TTC549 (cell line): ENCODE data around the gene EID3.
"Not testable (repeated sequence)": the region's sequence is repeated elsewhere in the genome, so short reads cannot be mapped to it uniquely, and the experiment has no call there.

ENCODE experiments used
- FAIRE-seq: peaks from 2 replicates; lab custom pipeline; 2012; peaks lifted over from hg19 to GRCh38; lab: Jason Lieb, UNC

EID3 gene

DNA sequence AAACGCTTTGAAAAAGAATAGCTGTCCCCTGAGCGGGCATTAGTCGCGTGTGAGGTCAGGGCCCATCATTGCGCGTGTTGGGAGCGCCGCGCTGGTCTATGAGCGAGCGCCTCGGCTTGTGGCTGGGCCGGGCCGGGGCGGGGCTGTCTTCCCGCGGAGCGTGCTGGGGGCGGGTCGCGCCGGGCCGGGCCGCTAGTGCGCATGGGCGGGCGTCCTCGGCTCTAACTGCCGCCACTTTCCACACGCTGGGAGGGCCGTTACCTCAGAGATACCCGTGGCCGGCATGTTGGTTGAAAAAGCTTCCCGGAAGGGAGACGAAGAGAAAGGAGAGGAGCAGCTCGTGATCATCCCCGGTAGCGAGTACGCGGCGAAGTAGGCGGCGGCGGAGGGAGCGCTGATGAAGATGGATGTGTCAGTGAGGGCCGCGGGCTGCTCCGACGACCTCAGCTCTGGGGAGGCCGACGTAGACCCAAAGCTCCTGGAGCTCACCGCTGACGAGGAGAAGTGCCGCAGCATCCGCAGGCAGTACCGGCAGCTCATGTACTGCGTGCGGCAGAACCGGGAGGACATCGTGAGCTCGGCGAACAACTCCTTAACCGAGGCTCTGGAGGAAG, at the start of gene EID3:
EID3 (plus strand) TSS at position 202 of the 614 bp plus-strand sequence; CDS start at position 398, 196 bp downstream.
- FAIRE-seq: no peak

DNA sequence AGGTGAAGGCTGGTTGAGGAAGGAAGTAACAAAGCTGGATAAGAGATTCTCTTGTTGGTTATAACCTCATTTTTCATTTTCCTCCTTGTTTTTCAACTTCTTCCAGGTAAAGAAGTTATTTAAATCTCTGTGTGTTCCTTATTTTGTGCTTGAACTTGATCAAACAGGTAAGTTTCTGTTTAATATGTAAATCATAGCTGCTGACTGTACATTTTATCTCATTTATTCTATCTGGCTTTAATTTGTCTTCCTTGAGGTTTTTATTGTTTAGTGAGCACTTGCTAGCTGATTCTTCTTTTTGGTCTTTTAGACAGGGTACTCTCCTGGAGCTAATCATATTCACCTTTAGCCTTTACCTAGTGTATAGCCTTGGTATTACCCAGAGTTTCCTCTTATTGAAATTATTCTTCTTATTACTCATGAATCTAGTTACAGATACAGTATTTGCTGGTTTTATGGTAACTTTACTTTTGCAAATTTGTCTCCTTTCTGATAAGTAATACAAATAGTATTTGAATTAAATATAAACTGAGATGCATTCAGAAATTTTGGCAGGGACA, 45.5 kb upstream of the EID3 start:
- no peak for FAIRE-seq

DNA sequence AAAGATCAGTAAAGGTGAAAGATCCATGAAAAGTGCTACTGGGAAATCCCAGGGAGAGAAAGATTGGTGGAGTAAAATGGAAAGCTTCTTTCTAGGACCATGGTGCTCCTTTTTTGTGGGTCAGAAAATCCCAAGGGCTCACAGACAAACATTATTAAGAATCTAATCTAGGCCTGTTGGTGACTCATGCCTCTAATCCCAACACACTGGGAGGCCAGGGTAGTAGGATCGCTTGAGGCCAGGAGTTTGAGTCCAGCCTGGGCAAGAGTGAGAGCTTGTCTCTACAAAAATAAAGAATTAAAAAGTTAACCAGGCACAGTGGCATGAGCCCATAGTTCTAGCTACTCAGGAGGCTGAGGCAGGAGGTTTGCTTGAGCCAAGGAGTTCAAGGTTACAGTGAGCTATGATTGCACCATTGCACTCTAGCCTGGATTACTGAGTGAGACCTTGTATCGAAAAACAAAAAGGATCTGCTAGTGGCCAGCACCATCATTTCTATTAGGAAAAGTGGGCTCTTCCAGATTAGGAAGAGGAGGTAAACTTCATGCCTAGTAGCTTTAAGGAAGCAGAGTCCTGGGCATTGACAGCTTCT, 45.0 kb upstream of the EID3 start:
- FAIRE-seq: no peak

DNA sequence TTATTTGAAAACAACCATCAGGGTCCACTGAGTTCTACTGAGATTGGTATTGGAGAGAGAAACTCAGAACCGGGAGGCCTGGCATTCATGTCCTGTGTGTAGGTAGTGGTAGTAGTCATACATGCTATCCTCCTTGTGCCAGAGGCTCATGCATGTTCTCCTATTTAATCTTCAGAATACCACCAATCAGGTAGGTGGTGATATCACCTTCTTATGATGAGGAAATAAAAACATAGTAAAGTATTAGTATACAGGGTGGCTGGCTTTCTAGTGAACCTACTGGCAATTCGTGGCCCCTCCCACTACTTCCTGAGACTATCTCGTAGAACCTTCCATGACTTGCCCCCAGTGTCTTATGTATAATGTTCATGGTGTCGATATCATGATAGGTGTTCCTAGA, 40.5 kb upstream of the EID3 start:
- FAIRE-seq: no peak

DNA sequence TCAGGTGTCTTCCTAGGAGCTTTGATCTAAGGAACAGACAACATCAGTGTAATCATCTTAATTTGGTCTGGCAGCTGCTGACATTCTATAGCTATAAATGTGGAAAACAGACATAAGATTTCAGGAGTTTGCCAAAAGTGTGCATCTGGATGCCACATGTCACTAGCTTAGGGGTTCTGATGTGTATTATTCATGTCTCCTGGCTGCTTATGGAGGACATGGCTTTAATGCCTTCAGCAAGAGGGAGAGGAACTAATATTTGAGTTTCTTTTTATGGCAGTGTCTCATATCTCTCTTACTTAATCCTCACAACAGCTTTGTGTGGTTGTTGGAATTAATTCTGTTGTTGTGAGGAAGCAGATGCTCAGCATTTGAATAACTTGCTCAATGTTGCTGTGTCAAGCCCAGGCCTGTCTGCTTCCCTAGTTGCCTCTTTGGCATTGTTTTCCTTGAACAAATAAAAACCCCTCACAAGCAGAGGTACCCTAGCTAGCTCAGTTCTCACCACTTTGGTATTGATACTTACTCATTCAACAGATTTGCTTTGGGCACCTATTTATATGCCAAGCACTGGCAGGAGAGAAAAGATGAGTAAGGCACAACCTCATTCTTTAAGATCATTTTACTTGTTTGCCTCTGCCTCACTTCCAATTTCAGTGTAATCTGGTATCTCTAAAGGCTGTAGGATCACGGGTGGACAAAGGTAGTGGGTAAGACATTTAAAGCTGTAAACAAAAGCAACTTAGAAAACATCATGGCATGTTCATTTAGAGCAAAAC, 39.8 kb upstream of the EID3 start:
- FAIRE-seq: no peak

DNA sequence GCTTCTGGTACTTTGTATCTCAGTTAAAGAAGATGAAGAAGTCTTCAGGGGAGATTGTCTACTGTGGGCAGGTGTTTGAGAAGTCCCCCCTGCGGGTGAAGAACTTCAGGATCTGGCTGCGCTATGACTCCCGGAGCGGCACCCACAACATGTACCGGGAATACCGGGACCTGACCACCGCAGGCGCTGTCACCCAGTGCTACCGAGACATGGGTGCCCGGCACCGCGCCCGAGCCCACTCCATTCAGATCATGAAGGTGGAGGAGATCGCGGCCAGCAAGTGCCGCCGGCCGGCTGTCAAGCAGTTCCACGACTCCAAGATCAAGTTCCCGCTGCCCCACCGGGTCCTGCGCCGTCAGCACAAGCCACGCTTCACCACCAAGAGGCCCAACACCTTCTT, 38.1 kb upstream of the EID3 start:
- not testable (repeated sequence) for FAIRE-seq

DNA sequence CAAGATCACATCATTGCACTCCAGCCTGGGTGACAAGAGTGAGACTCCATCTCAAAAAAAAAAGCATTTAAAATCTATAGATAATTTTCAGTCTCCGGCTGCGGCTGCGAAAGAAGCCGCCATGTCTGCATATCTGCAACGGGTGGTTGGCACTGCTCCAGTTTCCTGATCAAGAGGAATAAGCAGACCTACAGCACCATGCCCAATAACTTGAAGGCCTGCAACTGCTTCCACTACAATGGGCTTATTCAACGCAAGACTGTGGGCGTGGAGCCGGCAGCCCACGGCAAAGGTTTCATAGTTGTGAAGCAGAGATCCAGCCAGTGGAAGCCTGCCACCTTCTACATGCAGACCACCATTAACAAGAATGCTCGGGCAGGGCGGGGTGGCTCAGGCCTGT, 30.6 kb upstream of the EID3 start:
- FAIRE-seq: no peak

DNA sequence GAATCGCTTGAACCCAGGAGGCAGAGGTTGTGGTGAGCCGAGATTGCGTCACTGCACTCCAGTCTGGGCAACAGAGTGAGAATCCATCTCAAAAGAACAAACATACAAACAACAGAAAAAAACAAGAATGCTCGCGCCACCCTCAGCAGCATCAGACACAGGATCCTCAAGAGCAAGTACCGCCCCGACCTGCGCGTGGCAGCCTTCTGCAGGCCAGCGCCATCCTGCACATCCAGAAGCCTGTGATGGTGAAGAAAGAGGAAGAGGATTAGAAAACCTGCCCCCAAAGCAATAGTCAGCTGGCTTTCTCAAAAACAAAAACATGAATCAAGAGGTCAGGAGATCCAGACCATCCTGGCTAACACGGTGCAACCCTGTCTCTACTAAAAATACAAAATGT, 30.0 kb upstream of the EID3 start:
- no peak for FAIRE-seq

DNA sequence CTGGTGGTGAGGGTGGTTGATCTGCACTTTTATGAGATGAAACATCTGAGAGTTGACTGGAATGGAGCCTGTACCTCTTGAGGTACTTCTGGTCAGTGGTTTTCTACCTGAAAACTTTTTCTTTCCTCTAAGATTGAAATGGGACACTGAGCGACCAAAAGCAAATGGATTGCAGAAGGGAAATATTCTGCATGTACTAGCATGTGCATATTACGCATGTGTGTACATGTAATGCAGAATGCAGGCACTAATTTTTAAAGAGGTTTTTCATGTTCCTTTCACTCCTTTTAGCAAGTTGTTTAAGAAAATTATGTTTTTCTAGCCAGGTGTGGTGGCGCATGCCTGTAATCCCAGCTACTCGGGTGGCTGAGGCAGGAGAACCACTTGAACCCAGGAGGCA, 28.7 kb upstream of the EID3 start:
- FAIRE-seq: no peak

DNA sequence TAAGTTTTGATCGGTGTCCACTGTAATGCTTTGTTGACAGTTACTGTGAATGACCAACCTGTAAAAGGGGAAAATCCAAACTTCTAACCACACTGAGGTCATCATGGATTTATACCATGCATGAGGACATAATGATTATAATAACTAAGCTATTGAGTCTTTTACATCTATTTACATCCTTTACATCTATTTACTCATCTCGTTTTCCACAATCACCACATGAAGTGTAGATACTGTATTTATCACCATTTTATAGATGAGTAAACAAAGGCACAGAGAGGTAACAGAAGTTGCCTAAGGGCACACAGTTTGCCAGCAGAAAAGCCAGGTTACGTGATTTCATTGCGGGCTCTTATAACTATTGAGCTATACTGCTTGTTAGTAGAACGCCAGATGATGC, 27.9 kb upstream of the EID3 start:
- no peak for FAIRE-seq

DNA sequence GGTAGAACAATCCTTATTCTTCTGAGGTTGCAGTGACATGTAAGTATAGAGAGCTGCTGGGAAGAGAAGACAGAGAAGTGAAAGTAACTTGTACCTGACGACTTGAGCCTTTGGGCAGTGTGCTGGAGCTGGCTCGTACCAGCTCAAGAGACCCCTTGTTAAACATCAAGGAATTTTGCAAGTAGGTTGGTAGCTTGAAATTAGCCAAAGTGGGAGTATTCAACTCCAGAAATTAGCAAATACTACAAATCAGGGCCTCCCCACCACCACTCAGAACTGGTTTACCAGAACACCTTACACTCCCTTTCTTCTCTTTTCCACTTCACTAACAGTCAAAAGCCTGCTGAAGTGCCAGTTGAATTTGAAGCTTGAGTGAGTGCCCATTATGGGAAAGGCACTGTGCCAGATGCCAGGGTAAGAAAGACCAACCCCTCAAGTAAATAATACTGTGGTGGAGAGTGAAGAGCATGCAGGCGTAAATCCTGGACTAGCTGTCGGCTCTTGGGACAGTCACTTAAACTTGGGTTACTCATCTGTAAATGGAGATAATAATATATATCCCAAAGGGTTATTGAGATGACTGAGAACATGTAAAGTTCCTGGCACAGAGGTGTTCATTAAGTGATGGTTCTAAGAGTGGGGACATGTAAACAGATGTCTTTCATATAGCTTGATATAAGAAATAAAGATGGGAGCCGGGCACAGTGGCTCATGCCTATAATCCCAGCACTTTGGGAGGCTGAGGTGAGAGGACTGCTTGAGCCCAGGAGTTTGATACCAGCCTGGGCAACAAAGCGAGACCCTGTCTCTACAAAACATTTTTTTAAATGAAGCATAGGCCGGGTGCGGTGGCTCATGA, 27.0 kb upstream of the EID3 start:
- FAIRE-seq: no peak

DNA sequence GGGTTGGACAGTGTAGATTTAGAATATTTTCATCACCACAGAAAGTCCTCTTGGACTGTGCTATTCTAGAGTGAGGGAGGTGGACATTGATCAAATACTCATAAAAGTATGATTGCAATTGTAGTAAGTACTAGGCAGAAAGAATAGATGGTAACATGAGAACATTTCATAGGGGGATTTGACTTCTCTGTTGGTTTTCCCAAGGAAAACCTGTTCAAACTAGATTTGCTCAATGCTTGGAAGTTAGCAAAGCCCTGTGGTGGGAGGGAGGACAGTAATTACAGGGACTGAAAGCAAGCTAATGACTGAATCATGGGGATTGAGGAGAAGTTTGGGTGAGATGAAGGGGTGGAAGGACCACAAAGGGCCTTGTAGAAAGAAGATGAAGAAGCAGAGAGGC, 24.4 kb upstream of the EID3 start:
- no peak for FAIRE-seq

DNA sequence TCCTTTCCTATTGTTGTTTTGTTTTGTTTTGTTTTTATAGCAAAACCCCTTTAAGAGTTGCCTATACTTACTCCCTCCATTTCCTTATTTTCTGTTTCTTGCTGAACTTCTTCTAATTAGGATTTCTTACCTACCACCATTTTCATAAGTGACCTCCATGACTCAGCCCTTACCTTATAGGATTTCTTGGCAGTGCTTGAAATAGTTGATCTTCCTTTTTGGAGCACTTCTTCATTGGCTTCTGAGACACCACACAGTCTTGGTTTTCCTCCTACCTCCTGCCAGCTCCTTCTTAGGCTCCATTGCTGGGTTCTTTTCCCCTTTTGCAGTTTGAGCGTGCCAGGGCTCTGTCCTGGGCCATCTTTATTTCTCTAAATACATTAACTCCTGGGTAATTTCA, 23.4 kb upstream of the EID3 start:
- FAIRE-seq: no peak

DNA sequence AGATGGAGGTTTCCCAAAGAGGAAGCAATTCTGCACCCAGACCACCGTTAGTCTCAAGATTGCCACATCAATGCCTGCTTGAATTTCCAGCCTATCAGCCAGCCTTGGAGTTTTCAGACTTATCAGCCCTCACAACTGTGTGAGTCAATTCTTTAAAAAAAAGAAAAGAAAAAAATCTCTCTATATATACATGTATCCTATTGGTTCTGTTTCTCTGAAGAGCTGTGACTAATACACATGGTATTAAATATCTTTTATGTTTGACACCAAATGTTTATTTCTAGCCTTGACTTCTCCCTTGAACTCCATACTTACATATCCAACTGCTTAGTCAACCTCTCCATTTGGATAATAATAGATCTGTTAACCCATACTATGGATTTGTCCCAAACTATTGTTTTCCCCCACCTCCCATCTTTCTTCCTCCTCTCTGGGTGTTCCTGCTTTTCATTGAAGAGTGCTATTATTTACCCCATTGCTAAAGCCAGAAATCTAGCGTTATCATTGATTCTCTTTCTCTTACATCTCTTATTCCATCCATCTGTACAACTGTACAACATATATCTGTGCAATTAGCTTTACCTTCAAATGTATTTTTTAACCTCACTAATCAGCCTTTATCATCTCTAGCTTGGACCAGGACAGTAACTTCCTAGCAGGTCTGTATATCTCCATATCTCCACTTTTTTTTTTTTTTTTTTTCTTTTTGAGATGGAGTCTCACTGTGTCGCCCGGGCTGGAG, 22.7 kb upstream of the EID3 start:
- FAIRE-seq: no peak

DNA sequence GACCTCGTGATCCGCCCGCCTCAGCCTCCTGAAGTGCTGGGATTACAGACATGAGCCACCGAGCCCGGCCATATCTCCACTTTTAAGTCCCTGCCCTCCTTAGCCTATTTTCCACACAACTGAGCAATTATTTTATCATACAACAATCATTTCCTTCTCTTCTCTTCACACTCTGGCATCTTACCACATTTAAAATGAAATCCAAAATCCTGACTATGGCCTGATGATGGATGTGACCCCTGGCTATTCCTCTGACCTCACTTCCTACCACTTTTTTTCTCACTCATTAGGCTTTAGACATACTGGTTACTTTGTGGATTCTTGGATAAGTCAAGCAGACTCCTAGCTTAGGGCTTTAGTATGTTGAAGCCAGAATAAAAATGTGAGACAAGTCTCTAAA, 21.9 kb upstream of the EID3 start:
- no peak for FAIRE-seq

DNA sequence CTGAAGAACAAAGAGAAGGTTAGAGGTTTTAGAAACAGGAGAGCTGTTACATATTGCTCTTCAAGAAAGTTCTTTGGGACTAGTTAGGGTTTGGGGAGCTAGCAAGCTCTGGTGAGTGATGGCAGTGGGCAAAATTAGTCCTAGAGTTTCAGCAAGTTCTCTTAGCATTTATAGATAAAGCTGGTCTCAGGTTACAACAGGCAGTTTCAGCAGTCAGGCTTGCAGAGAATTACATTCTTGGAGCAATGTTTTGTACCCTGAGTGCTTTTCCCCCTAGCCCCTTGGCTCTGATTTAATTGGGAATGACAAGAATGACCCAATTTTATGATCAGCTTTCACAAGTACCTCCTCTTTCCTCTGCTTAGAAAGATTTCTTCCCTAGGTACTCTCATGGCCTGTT, 21.4 kb upstream of the EID3 start:
- no peak for FAIRE-seq

DNA sequence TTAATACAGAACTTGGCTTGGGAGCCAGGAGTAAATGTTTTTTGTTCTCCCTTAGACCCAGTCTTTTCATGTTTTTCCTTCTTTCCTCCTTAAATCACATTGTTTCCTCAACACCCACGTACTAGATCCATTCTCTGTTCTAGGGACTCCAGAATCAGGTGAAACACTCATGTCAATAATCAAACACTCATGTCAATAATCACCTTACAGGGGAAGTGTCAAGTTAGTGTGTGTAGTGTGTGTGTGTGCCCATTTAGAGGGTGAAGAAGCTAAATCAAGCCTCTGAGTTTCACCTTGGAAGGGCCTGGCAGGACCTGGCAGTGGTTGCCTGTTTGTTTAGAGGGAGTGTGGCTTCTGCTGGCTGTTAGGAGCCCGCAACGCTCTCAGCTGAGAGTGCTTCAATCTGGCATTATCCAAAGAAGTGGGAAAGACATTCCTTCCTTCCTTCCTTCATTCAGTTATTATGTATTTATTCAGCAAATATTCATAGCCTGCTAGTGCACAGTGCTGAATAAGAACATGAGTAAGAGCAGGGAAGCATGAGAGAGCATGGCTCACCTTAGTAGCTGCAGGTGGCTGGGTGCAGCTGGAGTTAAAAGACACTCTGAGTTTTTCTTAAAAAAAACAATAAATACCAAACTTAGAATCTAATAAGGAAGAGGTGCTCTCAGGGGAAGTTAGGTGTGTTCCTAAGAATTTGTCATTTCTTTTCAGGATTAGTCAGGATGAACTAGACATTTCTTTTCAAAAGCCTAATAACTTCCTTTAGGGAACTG, 17.6 kb upstream of the EID3 start:
- no peak for FAIRE-seq

DNA sequence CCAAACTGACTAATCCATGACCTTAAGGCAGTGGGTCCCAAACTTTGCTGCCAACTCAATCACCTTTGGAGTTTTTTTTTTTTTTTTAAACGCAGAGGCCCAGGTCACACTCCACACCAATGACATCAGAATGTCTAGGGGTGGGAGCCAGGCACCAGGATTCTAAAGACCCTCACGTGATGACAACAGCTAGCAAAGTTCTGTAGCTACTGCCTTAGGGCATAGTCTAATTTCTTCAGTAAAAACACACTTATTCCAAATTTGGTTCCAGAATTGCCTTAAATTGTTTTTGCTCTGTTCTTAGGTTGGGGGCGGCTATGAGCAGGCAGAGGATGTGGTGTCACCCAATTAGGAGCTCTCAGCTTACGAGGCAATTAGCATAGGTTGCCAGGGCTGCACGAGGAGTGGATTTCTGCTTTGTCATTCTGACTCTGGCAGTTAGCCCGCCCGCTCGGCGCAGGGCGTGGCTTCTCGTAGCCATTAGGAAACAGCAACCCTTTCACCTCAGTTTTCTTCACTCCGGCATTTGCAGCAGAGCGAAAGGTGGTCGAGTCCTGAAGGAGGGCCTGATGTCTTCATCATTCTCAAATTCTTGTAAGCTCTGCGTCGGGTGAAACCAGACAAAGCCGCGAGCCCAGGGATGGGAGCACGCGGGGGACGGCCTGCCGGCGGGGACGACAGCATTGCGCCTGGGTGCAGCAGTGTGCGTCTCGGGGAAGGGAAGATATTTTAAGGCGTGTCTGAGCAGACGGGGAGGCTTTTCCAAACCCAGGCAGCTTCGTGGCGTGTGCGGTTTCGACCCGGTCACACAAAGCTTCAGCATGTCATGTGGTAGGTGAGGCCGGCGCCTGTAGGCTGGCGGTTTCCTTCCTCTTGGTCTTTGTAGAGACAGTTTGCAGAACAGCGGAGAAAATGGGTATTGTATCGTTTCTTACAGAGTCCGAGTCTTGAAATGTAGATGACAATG, 16.7 kb upstream of the EID3 start:
- peak; percentile 79 for FAIRE-seq

DNA sequence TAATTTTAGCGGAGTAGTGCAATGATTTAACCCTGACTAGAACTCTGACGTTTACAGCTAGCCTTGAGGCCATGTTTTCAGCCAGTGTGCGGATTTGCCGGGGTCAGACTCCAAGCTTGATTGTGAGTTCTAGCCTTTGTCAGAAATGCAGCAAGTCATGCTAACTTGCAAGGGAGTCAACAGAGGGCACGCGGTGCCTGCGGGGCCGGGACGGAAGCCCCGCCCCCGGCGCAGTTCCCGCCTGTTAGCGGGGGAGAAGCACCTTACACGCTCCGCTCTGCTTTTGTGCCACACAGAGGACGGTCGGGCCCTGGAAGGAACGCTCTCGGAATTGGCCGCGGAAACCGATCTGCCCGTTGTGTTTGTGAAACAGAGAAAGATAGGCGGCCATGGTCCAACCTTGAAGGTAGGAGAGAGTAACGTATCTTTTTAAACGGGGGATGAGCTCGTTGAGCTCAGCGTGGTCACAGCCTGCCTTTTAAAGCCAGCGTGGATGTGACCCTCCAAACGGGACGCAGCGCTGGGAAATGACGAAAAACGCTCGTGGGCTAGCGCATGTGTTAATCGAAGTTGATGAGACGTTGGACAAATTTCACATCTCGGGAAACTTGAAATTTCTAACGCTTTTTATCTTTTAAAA, 14.8 kb upstream of the EID3 start:
- no peak for FAIRE-seq
